ENCODE data around the gene SPAG7.
"Not testable (repeated sequence)": the region's sequence is repeated elsewhere in the genome, so short reads cannot be mapped to it uniquely, and the experiment has no call there.

Gene SPAG7

DNA sequence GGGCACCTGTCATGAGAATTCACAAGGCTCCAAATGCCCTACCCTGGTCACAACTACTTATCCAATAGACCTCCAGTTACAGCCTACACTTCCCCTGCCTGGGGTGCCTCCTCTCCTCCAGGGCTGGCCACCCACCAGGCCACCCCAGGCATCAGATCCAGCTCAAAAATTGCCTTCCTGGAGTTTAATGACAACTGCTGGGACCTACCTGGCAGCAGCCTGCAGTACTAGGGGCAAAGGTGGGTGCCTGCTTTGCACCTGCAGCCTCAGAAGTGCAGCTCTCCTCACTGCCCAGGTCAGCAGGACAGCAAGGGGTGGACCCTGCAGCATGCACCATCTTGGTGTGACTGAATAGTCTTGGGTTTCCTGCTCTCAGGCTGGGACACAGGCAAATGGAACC is 32.0 kb downstream of the SPAG7 start:
- no peak for DNase-seq

DNA sequence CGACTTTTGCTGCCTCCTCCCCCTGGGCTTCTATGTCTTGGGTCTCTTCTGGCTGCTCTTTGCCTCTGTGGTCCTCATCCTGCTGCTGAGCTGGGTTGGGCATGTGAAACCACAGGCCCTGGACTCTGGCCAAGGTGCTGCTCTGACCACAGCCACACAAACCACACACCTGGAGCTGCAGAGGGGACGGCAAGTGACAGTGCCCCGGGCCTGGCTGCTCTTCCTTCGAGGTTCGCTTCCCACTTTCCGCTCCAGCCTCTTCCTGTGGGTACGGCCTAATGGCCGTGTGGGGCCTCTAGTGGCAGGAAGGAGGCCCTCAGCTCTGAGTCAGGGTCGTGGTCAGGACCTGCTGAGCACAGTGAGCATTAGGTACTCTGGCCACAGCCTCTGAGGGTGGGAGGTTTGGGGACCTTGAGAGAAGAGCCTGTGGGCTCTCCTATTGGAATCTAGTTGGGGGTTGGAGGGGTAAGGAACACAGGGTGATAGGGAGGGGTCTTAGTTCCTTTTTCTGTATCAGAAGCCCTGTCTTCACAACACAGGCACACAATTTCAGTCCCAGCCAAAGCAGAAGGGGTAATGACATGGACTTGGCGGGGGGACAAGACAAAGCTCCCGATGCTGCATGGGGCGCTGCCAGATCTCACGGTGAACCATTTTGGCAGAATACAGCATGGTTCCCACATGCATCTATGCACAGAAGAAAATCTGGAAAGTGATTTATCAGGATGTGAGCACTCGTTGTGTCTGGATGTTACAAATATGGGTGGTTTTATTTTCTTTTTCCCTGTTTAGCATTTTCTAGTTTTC is 33.2 kb downstream of the SPAG7 start:
- no peak for DNase-seq

DNA sequence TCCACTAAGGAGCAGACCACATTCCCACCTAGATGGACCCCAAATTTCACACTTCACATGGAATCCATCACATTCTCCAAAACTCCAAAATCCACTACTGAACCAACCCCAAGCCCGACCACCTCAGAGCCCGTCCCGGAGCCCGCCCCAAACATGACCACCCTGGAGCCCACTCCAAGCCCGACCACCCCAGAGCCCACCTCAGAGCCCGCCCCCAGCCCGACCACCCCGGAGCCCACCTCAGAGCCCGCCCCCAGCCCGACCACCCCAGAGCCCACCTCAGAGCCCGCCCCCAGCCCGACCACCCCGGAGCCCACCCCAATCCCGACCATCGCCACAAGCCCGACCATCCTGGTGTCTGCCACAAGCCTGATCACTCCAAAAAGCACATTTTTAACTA is 34.0 kb downstream of the SPAG7 start:
- DNase-seq: no peak

DNA sequence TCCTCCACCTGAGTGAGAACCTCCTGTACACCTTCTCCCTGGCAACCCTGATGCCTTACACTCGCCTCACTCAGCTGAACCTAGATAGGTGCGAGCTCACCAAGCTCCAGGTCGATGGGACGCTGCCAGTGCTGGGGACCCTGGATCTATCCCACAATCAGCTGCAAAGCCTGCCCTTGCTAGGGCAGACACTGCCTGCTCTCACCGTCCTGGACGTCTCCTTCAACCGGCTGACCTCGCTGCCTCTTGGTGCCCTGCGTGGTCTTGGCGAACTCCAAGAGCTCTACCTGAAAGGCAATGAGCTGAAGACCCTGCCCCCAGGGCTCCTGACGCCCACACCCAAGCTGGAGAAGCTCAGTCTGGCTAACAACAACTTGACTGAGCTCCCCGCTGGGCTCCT is 34.9 kb downstream of the SPAG7 start:
- DNase-seq: no peak

DNA sequence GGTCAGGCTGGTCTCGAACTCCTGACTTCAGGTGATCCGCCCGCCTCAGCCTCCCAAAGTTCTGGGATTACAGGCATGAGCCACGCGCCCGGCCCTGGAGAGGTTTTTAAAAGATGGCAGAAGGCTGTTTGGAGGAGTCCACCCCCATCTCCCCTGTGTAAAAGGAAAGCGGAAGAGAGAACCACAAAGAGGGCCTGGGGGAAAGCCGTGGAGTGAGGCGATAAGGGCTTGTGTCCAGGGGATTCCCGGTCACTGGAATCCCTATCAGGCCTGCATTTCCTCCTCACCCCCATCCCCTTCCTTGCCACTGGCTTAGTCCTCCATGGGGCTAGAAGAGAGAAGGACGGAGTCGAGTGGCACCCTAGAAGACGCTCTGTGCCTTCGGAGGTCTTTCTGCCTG is 35.7 kb downstream of the SPAG7 start, which contains the start of gene GP1BA:
Gene GP1BA, plus strand, starts transcription at position 315 of the 400 bp plus-strand sequence. CDS start 328 bp downstream, outside the sequence.
- no peak for DNase-seq

DNA sequence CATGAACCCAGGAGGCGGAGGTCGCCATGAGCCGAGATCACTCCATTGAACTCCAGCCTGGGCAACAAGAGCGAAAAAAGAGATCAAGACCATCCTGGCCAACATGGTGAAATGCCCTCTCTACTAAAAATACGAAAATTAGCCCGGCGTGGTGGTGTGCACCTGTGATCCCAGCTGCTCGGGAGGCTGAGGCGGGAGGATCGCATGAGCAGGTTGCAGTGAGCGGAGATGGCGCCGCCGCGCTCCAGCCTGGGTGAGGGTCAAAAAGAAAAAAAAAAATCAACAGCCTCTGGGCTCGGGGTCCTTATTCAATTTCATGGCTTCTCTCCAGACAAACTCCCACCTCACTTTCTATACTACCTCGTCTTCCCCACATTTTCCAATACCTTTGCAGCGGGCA is 38.7 kb downstream of the SPAG7 start:
- DNase-seq: no peak

DNA sequence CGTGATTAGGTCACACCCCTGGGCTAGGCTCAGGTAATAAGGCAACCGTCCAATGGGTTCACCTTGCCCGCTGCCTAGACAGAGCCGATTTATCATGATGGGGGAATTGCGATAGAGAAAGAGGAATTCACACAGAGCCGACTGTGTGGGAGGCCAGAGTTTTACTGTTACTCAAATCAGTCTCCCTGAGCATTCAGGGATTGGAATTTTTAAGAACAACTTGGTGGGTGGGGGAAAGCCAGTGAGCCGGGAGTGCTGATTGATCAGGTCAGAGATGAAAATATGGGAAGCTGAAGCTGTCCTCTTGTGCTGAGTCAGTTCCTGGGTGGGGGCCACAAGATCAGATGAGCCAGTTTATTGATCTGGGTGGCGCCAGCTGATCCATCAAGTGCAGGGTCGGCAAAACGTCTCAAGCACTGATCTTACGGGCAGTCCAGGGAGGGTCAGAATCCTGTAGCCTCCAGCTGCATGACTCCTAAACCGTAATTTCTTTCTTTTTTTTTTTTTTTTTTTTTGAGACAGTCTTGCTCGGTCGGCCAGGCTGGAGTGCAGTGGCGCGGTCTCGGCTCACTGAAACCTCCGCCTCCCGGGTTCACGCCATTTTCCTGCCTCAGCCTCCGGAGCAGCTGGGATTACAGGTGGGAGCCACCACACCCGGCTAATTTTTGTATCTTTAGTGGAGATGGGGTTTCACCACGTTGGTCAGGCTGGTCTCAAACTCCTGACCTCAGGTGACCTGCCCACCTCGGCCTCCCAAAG is 40.9 kb downstream of the SPAG7 start:
- DNase-seq: not testable (repeated sequence)

DNA sequence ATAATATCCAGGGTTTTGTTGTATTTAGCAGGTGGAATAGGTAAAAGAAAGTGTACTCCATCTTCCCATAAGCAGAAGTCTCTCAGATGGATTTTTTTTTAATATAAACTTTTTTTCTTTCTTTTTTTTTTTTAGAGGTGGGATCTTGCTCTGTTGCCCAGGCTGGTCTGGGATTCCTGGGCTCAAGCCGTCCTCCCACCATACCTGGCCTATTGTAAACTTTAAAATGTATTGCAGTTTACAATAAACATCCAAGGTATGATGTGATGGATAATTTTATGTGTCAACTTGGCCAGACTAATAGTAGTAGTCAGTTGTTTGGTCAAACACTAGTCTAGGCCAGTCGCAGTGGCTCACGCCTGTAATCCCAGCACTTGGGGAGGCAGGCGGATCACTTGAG is 46.3 kb downstream of the SPAG7 start:
- DNase-seq: no peak

DNA sequence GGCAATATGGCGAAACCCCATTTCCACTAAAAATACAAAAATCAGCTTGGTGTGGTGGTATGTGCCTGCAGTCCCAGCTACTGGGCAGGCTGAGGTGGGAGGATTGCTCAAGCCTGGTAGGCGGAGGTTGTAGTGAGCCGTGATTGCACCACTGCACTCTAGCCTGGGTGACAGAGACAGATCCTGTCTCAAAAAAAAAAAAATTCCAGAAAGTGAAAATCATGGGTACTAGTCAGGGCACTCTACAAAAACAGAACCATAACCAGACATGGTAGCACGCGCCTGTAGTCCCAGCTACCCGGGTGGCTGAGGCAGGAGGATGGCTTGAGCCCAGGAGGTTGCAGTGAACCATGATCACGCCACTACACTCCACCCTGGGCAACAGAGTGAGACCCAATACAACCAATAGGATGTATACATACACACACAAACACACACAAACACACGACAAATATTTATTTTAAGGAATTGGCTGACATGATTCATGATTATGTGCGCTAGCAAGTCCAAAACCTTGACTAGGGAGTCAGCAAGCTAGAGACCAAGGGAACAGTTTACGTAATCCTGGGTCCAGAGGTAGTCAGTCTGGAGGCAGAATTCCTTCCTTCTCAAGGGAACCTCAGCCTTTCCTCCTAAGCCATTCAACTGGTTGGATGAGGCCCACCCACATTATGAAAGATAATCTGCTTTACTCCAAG is 47.1 kb downstream of the SPAG7 start:
- DNase-seq: no peak

DNA sequence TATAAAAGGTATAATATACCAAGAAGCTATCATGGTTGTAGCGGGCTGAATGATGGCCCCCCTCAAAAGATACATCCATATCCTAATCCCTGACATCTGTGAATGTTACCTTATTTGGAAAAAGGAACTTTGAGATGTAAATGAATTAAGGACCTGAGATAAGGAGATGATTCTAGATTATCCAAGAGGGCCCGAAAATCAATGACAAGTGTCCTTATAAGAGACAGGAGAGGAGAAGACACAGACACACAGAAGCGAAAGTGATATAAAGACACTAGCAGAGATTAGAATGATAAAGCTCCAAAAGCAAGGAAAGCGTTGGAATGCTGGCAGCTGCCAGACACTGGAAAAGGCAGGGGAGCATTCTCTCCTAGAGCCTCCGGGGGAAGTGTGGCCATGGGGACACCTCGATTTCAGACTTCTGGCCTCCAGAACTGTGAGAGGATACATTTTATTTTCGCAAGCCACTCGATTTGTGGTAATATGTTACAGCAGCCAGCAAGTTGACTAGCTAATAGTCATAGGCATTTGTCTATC is 48.0 kb downstream of the SPAG7 start:
- no peak for DNase-seq

DNA sequence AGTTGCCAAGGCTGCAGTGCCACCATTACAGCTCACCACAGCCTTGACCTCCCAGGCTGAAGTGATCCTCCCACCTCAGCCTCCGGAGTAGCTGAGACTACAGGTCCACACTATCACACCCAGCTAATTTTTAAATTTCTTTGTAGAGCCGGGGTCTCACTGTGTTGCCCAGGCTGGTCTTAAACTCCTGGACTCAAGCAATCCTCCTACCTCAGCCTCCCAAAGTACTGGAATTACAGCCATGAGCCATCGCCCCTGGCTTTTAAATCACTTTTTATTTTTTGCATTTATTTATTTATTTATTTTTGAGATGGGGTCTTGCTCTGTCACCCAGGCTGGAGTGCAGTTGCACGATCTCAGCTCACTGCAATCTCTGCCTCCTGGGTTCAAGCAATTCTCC is 53.1 kb downstream of the SPAG7 start:
- not testable (repeated sequence) for DNase-seq

DNA sequence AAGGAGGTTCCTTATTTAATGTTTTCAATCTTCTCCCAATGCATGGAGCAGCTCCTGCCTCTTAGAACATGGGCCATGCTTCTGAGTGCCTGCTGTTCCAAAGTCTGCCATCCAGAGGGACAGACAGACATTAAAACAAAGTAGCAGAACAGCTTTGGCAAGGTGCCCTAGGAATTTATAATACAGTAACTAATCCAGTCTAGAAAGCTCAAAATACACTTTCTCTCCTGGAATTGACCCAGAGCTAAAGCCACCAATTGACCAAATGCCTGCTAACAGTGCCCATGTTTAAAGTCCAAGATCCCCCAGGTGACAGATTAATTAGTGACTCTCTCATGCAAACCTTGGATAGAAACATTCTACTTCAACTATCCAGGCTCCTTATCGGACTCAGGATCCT is 53.6 kb downstream of the SPAG7 start:
- no peak for DNase-seq
